Measurements from ENCODE around the gene TPM4. TPM values are rescaled to one million over a fixed set of nuclear protein-coding genes. Genes with fewer than 3 reads are reported as not detected.
A peak's percentile ranks its signal among the peaks of the same experiment; 100 is the strongest.
"Not testable (repeated sequence)": the region's sequence is repeated elsewhere in the genome, so short reads cannot be mapped to it uniquely, and the experiment has no call there.

TPM4 gene
- 604 TPM for polyA plus RNA-seq (2013, experiment 1 of 2)
- polyA plus RNA-seq (2013, experiment 2 of 2) = 628 TPM

GRCh38 chr19:16076154-16076957, at the start of gene TPM4:
TSS of gene TPM4 (plus strand) at chr19:16076495. CDS start at chr19:16076566, 71 bp downstream.
- H4K5ac ChIP-seq (ENCODE audit: low read length) = no peak within 1 kb of the TSS
- H3K23ac ChIP-seq (ENCODE audit: low read length) = peak within 1 kb of the TSS; percentile 94
- H3K18ac ChIP-seq (ENCODE audit: low read length) = peak within 1 kb of the TSS; percentile 100
- peak within 1 kb of the TSS; percentile 99 for H3K4ac ChIP-seq (ENCODE audit: low read depth, low read length)
- peak within 1 kb of the TSS; percentile 43 for H2AK5ac ChIP-seq (ENCODE audit: low read length)
- WGBS (ENCODE audit: extremely low coverage, insufficient coverage, low lambda C conversion rate) = no CpG with 5 or more reads among the region's 101 CpGs
- H3K56ac ChIP-seq (ENCODE audit: low read length) = peak within 1 kb of the TSS; percentile 97
- H3K27ac ChIP-seq (ENCODE audit: low read depth, low read length) = peak within 1 kb of the TSS; percentile 90
- peak within 1 kb of the TSS; percentile 88 for H2BK120ac ChIP-seq (ENCODE audit: low read depth, low read length)
- peaks cover 44% of the 10 kb centered on the region for H3K79me2 ChIP-seq (ENCODE audit: control insufficient read depth, insufficient read depth, low read length)
- H2BK15ac ChIP-seq (replicated peaks; ENCODE audit: low read depth) = no peak within 1 kb of the TSS
- H3K4me1 ChIP-seq (ENCODE audit: control insufficient read depth, low read depth, low read length) = peaks cover 4% of the 10 kb centered on the region
- H3K27me3 ChIP-seq (ENCODE audit: insufficient read depth, low read length, poor library complexity) = no peaks in the 10 kb centered on the region
- H2BK5ac ChIP-seq (ENCODE audit: low read length) = peak within 1 kb of the TSS; percentile 49
- H4K8ac ChIP-seq (ENCODE audit: low read depth, low read length) = peak within 1 kb of the TSS; percentile 1
- peak within 1 kb of the TSS; percentile 86 for H3K9ac ChIP-seq (ENCODE audit: low read length)
- peak within 1 kb of the TSS; percentile 74 for H3K4me2 ChIP-seq (ENCODE audit: low read length)
- H3K79me1 ChIP-seq (ENCODE audit: low read length) = peaks cover 4% of the 10 kb centered on the region
- H3K4me3 ChIP-seq (ENCODE audit: low read length) = peak within 1 kb of the TSS; percentile 95
- no peaks in the 10 kb centered on the region for H3K36me3 ChIP-seq (ENCODE audit: control insufficient read depth, insufficient read depth, low read length)
- peak; percentile 97 for DNase-seq

GRCh38 chr19:16026756-16027155, 49.5 kb upstream of the TPM4 start:
- no peak overlapping the region for H3K56ac ChIP-seq (ENCODE audit: low read length)
- DNase-seq = no peak
- no peak overlapping the region for H2BK15ac ChIP-seq (replicated peaks; ENCODE audit: low read depth)
- WGBS (ENCODE audit: extremely low coverage, insufficient coverage, low lambda C conversion rate) = no CpG with 5 or more reads among the region's 7 CpGs
- H3K27ac ChIP-seq (ENCODE audit: low read depth, low read length) = no peak overlapping the region
- no peak overlapping the region for H3K9ac ChIP-seq (ENCODE audit: low read length)
- H3K18ac ChIP-seq (ENCODE audit: low read length) = no peak overlapping the region
- no peak overlapping the region for H2BK5ac ChIP-seq (ENCODE audit: low read length)
- no peak overlapping the region for H3K4me2 ChIP-seq (ENCODE audit: low read length)
- no peaks in the 10 kb centered on the region for H3K36me3 ChIP-seq (ENCODE audit: control insufficient read depth, insufficient read depth, low read length)
- no peak overlapping the region for H4K5ac ChIP-seq (ENCODE audit: low read length)
- no peak overlapping the region for H3K4me3 ChIP-seq (ENCODE audit: low read length)
- H2BK120ac ChIP-seq (ENCODE audit: low read depth, low read length) = no peak overlapping the region
- H3K4ac ChIP-seq (ENCODE audit: low read depth, low read length) = no peak overlapping the region
- H2AK5ac ChIP-seq (ENCODE audit: low read length) = no peak overlapping the region
- no peaks in the 10 kb centered on the region for H3K27me3 ChIP-seq (ENCODE audit: insufficient read depth, low read length, poor library complexity)
- no peaks in the 10 kb centered on the region for H3K4me1 ChIP-seq (ENCODE audit: control insufficient read depth, low read depth, low read length)
- H3K79me1 ChIP-seq (ENCODE audit: low read length) = no peaks in the 10 kb centered on the region
- no peak overlapping the region for H3K23ac ChIP-seq (ENCODE audit: low read length)
- no peak overlapping the region for H4K8ac ChIP-seq (ENCODE audit: low read depth, low read length)
- H3K79me2 ChIP-seq (ENCODE audit: control insufficient read depth, insufficient read depth, low read length) = no peaks in the 10 kb centered on the region

DNA sequence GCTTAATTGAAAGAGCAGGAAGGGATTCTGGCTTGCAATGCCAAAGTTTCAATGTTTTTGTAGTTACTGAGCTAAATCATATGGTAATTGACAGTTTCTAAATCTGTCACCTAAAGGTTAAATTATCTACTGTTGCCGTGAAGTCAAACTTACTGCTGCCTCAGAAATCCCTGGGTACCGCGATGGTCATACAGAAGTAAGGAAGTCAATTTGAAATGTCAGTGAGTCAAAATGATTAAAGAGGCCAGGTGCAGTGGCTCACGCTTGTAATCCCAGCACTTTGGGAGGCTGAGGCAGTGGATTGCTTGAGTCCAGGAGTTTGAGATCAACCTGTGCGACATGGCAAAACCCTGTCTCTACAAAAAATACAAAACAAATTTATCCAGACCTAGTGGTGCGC, 48.8 kb upstream of the TPM4 start:
- DNase-seq = no peak
- no peaks in the 10 kb centered on the region for H3K79me2 ChIP-seq (ENCODE audit: control insufficient read depth, insufficient read depth, low read length)
- H2BK5ac ChIP-seq (ENCODE audit: low read length) = no peak overlapping the region
- no peak overlapping the region for H3K4me3 ChIP-seq (ENCODE audit: low read length)
- no peak overlapping the region for H3K27ac ChIP-seq (ENCODE audit: low read depth, low read length)
- H3K23ac ChIP-seq (ENCODE audit: low read length) = no peak overlapping the region
- H3K27me3 ChIP-seq (ENCODE audit: insufficient read depth, low read length, poor library complexity) = no peaks in the 10 kb centered on the region
- H2AK5ac ChIP-seq (ENCODE audit: low read length) = no peak overlapping the region
- no peaks in the 10 kb centered on the region for H3K36me3 ChIP-seq (ENCODE audit: control insufficient read depth, insufficient read depth, low read length)
- H3K4ac ChIP-seq (ENCODE audit: low read depth, low read length) = no peak overlapping the region
- no peak overlapping the region for H3K18ac ChIP-seq (ENCODE audit: low read length)
- H4K5ac ChIP-seq (ENCODE audit: low read length) = no peak overlapping the region
- no peak overlapping the region for H3K4me2 ChIP-seq (ENCODE audit: low read length)
- H3K79me1 ChIP-seq (ENCODE audit: low read length) = no peaks in the 10 kb centered on the region
- H3K4me1 ChIP-seq (ENCODE audit: control insufficient read depth, low read depth, low read length) = no peaks in the 10 kb centered on the region
- WGBS (ENCODE audit: extremely low coverage, insufficient coverage, low lambda C conversion rate) = no CpG with 5 or more reads among the region's 6 CpGs
- H2BK15ac ChIP-seq (replicated peaks; ENCODE audit: low read depth) = no peak overlapping the region
- no peak overlapping the region for H3K9ac ChIP-seq (ENCODE audit: low read length)
- H2BK120ac ChIP-seq (ENCODE audit: low read depth, low read length) = no peak overlapping the region
- no peak overlapping the region for H4K8ac ChIP-seq (ENCODE audit: low read depth, low read length)
- no peak overlapping the region for H3K56ac ChIP-seq (ENCODE audit: low read length)

DNA sequence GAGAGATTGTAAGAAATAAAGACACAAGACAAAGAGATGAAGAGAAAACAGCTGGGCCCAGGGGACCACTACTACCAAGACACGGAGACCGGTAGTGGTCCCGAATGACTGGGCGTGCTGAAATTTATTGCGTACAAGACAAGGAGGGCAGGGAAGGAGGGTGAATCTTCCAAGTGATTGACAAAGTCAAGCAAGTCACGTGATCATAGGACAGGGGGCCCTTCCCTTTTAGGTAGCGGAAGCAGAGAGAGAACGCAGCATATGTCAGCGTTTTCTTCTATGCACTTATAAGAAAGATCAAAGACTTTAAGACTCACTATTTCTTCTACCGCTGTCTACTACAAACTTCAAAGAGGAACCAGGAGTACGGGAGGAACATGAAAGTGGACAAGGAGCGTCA, 46.1 kb upstream of the TPM4 start:
- not testable (repeated sequence) for H3K36me3 ChIP-seq (ENCODE audit: control insufficient read depth, insufficient read depth, low read length); H3K4ac ChIP-seq (ENCODE audit: low read depth, low read length); DNase-seq; H3K4me3 ChIP-seq (ENCODE audit: low read length); H2AK5ac ChIP-seq (ENCODE audit: low read length); H3K79me2 ChIP-seq (ENCODE audit: control insufficient read depth, insufficient read depth, low read length); H3K56ac ChIP-seq (ENCODE audit: low read length); H3K79me1 ChIP-seq (ENCODE audit: low read length); H2BK5ac ChIP-seq (ENCODE audit: low read length); H4K8ac ChIP-seq (ENCODE audit: low read depth, low read length); H3K23ac ChIP-seq (ENCODE audit: low read length); H3K9ac ChIP-seq (ENCODE audit: low read length); H2BK15ac ChIP-seq (replicated peaks; ENCODE audit: low read depth); H3K4me2 ChIP-seq (ENCODE audit: low read length); H3K27ac ChIP-seq (ENCODE audit: low read depth, low read length); H3K4me1 ChIP-seq (ENCODE audit: control insufficient read depth, low read depth, low read length); H3K18ac ChIP-seq (ENCODE audit: low read length); H4K5ac ChIP-seq (ENCODE audit: low read length); H2BK120ac ChIP-seq (ENCODE audit: low read depth, low read length); H3K27me3 ChIP-seq (ENCODE audit: insufficient read depth, low read length, poor library complexity)
- no CpG with 5 or more reads among the region's 12 CpGs for WGBS (ENCODE audit: extremely low coverage, insufficient coverage, low lambda C conversion rate)

DNA sequence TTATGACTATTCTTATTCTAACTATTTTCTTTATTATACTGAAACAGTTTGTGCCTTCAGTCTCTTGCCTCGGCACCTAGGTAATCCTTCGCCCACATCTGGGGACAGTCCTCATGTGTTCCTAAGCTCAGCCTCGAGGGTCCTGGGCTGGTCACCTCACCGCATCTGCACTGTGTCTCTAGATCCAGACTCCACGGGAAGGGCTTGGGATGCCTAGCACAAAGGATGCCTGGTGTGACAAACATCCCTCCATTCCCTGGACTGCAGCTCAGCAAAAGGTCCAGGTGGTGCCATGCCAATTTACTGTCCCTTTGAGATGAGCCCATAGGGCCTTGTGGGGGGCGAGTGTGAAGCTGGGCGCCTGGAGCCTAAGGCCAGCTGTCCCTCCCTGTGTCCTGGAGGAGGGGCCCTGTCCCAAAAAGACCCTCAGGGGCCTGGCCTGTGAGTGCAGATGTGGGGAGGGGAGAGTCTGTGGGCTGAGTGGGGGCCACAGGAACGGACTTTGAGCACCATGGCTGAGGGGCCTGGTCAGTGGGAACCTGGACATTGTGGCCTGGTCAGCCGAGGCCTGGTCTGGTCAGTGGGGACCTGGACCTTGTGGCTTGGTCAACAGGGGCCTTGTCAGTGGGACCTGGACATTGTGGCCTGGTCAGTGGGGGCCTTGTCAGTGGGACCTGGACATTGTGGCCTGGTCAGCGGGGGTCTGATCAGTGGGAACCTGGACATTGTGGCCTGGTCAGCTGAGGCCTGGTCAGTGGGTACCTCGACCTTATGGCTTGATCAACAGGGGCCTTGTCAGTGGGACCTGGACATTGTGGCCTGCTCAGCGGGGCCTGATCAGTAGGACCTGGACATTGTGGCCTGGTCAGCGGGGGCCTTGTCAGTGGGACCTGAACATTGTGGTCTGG, 45.1 kb upstream of the TPM4 start:
- Histone ChIP-seq H4K5ac (ENCODE audit: low read length) (no peak overlapping the region), H3K4me1 (ENCODE audit: control insufficient read depth, low read depth, low read length) (no peaks in the 10 kb centered on the region), H3K27me3 (ENCODE audit: insufficient read depth, low read length, poor library complexity) (no peaks in the 10 kb centered on the region), H3K4me2 (ENCODE audit: low read length) (no peak overlapping the region), H3K4ac (ENCODE audit: low read depth, low read length) (no peak overlapping the region), H3K27ac (ENCODE audit: low read depth, low read length) (no peak overlapping the region), H2BK120ac (ENCODE audit: low read depth, low read length) (no peak overlapping the region), H3K79me1 (ENCODE audit: low read length) (no peaks in the 10 kb centered on the region), H3K23ac (ENCODE audit: low read length) (no peak overlapping the region), H3K79me2 (ENCODE audit: control insufficient read depth, insufficient read depth, low read length) (no peaks in the 10 kb centered on the region), H4K8ac (ENCODE audit: low read depth, low read length) (no peak overlapping the region), H2BK15ac (replicated peaks; ENCODE audit: low read depth) (no peak overlapping the region), H3K18ac (ENCODE audit: low read length) (no peak overlapping the region), H2AK5ac (ENCODE audit: low read length) (no peak overlapping the region), H3K36me3 (ENCODE audit: control insufficient read depth, insufficient read depth, low read length) (no peaks in the 10 kb centered on the region), H2BK5ac (ENCODE audit: low read length) (no peak overlapping the region), H3K9ac (ENCODE audit: low read length) (no peak overlapping the region), H3K4me3 (ENCODE audit: low read length) (no peak overlapping the region), H3K56ac (ENCODE audit: low read length) (no peak overlapping the region)
- DNase-seq = no peak
- no CpG with 5 or more reads among the region's 13 CpGs for WGBS (ENCODE audit: extremely low coverage, insufficient coverage, low lambda C conversion rate)

Data from mesendoderm (in vitro differentiated cells).